Loucy (cell line): ENCODE data around the gene PLOD3.

ENCODE experiments used
- H2AFZ ChIP-seq: fragments of 200-600 bp; sonication (generic); 2 replicates; pipeline ENCODE4 v1.6.0; 2016; ENCODE audit warnings: antibody characterized with exemption, mild to moderate bottlenecking, low read length, moderate library complexity
- H3F3A ChIP-seq: fragments of 200-600 bp; 2 replicates; pipeline ENCODE4 v1.6.0; 2016; ENCODE audit warnings: antibody characterized with exemption, low read depth, mild to moderate bottlenecking
- H3K27me3 ChIP-seq: fragments of 200-600 bp; sonication (generic); 2 replicates; pipeline ENCODE4 v1.6.1; 2014; ENCODE audit warnings: low read length, mild to moderate bottlenecking; ENCODE audit not compliant: insufficient read depth, poor library complexity, severe bottlenecking
- H3K36me3 ChIP-seq: fragments of 200-600 bp; sonication (generic); 2 replicates; pipeline ENCODE4 v1.6.1; 2016; ENCODE audit warnings: low read length; ENCODE audit not compliant: insufficient read depth
- H3K4me1 ChIP-seq: fragments of 200-600 bp; sonication (generic); 2 replicates; pipeline ENCODE4 v1.5.1; 2014; ENCODE audit warnings: low read length, mild to moderate bottlenecking; ENCODE audit not compliant: insufficient read depth, poor library complexity, severe bottlenecking
- H3K4me2 ChIP-seq: fragments of 200-600 bp; sonication (generic); 2 replicates; pipeline ENCODE4 v1.6.0; 2014; ENCODE audit warnings: antibody characterized with exemption, low read length, low read depth, mild to moderate bottlenecking; ENCODE audit not compliant: poor library complexity, severe bottlenecking
- H3K4me3 ChIP-seq: fragments of 200-600 bp; sonication (generic); 2 replicates; pipeline ENCODE4 v1.5.1; 2014; ENCODE audit warnings: low read length, mild to moderate bottlenecking, mixed read lengths; ENCODE audit not compliant: poor library complexity, severe bottlenecking
- H3K79me2 ChIP-seq: fragments of 200-600 bp; sonication (generic); 2 replicates; pipeline ENCODE4 v1.6.1; 2014; ENCODE audit warnings: low read length; ENCODE audit not compliant: insufficient read depth
- H3K9ac ChIP-seq: fragments of 200-600 bp; sonication (generic); 2 replicates; pipeline ENCODE4 v1.6.0; 2014; ENCODE audit warnings: mild to moderate bottlenecking, low read depth, low read length, moderate library complexity; ENCODE audit not compliant: poor library complexity, severe bottlenecking
- H3K9me2 ChIP-seq: fragments of 200-600 bp; sonication (generic); replicated peaks from 2 replicates; pipeline ENCODE4 v1.6.1; 2016; ENCODE audit warnings: low read depth, low read length, mixed read lengths
- H3K9me3 ChIP-seq: fragments of 200-600 bp; sonication (generic); 2 replicates; pipeline ENCODE4 v1.6.1; 2014; ENCODE audit warnings: mild to moderate bottlenecking, antibody characterized with exemption, low read length, low read depth; ENCODE audit not compliant: insufficient read depth
- H4K20me1 ChIP-seq: fragments of 200-600 bp; sonication (generic); 2 replicates; pipeline ENCODE4 v1.6.0; 2014; ENCODE audit warnings: antibody characterized with exemption, low read length, mild to moderate bottlenecking; ENCODE audit not compliant: insufficient read depth, poor library complexity, severe bottlenecking
- CTCF ChIP-seq: fragments of 200-600 bp; sonication (generic); conservative IDR thresholded peaks from 2 replicates; pipeline ENCODE4 v1.5.1; 2014; ENCODE audit warnings: mild to moderate bottlenecking, antibody characterized with exemption, low read length
- EZH2phosphoT487 ChIP-seq: fragments of 200-600 bp; IDR thresholded peaks from 2 replicates; pipeline ENCODE4 v1.6.1; 2018; ENCODE audit warnings: antibody characterized with exemption, mild to moderate bottlenecking, moderate library complexity, borderline replicate concordance

The PLOD3 gene

GRCh38 chr7:101165958-101166647, 51.3 kb downstream of the PLOD3 start:
- Histone ChIP-seq H3K9me2 (no peaks in the 10 kb centered on the region), H4K20me1 (peaks cover 16% of the 10 kb centered on the region), H3K9me3 (no peaks in the 10 kb centered on the region), H3K27me3 (no peaks in the 10 kb centered on the region), H3K4me3 (no peak overlapping the region), H3K9ac (no peak overlapping the region), H3K79me2 (0 out of 2 replicates have a peak, but pooled peaks cover 6% of the 10 kb centered on the region), H3K4me2 (peak overlapping the region; percentile 62), H3K4me1 (peaks cover 36% of the 10 kb centered on the region), H3K36me3 (no peaks in the 10 kb centered on the region), H2AFZ (no peak overlapping the region), H3F3A (0 out of 2 replicates have a peak, but pooled peaks cover 3% of the 10 kb centered on the region)
- TF ChIP-seq EZH2phosphoT487 (no peak), CTCF (no peak)

- H3K4me1 ChIP-seq: peaks cover 29% of the 10 kb centered on the region
- H3F3A ChIP-seq: 0 out of 2 replicates have a peak, but pooled peaks cover 3% of the 10 kb centered on the region
- H3K79me2 ChIP-seq: 0 out of 2 replicates have a peak, but pooled peaks cover 6% of the 10 kb centered on the region
- H3K9ac ChIP-seq: no peak within 1 kb of the TSS
- no peak within 1 kb of the TSS for H3K4me3 ChIP-seq
- no peak within 1 kb of the TSS for H2AFZ ChIP-seq
- H3K9me2 ChIP-seq: no peaks in the 10 kb centered on the region
- H3K9me3 ChIP-seq: no peaks in the 10 kb centered on the region
- no peaks in the 10 kb centered on the region for H3K36me3 ChIP-seq
- peak within 1 kb of the TSS; percentile 62 for H3K4me2 ChIP-seq
- no peaks in the 10 kb centered on the region for H3K27me3 ChIP-seq
- peaks cover 16% of the 10 kb centered on the region for H4K20me1 ChIP-seq
- no peak for TF ChIP-seq CTCF
- TF ChIP-seq EZH2phosphoT487: no peak
Observed at GRCh38 chr7:101165075-101165957, 52.1 kb downstream of the PLOD3 start, which contains the start of gene VGF. TSS of gene VGF (minus strand) at chr7:101165569. CDS start at chr7:101164843, 726 bp downstream.

- Histone ChIP-seq H3K4me1 (peaks cover 18% of the 10 kb centered on the region), H2AFZ (no peak overlapping the region), H4K20me1 (peaks cover 16% of the 10 kb centered on the region), H3F3A (0 out of 2 replicates have a peak, but pooled peaks cover 3% of the 10 kb centered on the region), H3K79me2 (0 out of 2 replicates have a peak, but pooled peaks cover 6% of the 10 kb centered on the region), H3K9me3 (no peaks in the 10 kb centered on the region), H3K4me2 (peak overlapping the region; percentile 44), H3K36me3 (no peaks in the 10 kb centered on the region), H3K27me3 (no peaks in the 10 kb centered on the region), H3K4me3 (peak overlapping the region; percentile 76), H3K9ac (no peak overlapping the region), H3K9me2 (no peaks in the 10 kb centered on the region)
- no peak for TF ChIP-seq CTCF
- no peak for TF ChIP-seq EZH2phosphoT487
Observed at GRCh38 chr7:101164071-101164840, 53.1 kb downstream of the PLOD3 start.
